ENCODE data around the gene CLDN16.

GRCh38 chr3:190380184-190380583 is 7.8 kb upstream of the CLDN16 start:
- TF ChIP-seq CTCF (IDR thresholded peaks at IDR 0.05) (no peak), POLR2A (IDR thresholded peaks at IDR 0.05) (no peak)
